ENCODE results near the gene PTPRU. TPM values are rescaled to one million over a fixed set of nuclear protein-coding genes. Genes with fewer than 3 reads are reported as not detected.

The PTPRU gene
- total RNA-seq, 1 donor from 2014 or later, result 37.3 TPM

DNA sequence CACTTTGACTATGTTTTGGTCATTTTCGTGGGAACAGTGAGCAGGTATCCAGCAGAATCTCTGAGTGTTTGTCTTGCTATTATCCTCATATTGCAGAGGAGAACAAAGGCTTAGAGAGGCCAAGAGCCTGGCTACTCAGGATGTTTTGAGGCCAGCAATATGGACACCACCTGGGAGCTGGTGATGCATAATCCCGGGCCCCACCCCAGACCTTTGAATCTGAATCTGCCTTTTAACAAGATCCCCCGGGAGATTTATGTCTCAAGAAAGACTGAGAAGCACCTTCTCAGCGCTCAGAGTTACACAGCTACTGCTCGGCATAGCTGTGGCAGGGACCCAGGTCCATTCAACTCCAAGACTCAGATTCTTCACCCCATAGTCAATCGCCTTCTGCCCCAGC lies 72.8 kb downstream of the PTPRU start:
- Histone ChIP-seq H3K27ac (no peak overlapping the region), H3K4me1 (no peaks in the 10 kb centered on the region), H3K27me3 (no peaks in the 10 kb centered on the region), H3K9me3 (no peaks in the 10 kb centered on the region), H3K4me3 (no peak overlapping the region), H3K36me3 (peaks cover 0 to 17% of the 10 kb centered on the region in 2 donors)
- TF ChIP-seq POLR2A (IDR thresholded peaks at IDR 0.05), result no peak
- TF ChIP-seq, protein P1, sequence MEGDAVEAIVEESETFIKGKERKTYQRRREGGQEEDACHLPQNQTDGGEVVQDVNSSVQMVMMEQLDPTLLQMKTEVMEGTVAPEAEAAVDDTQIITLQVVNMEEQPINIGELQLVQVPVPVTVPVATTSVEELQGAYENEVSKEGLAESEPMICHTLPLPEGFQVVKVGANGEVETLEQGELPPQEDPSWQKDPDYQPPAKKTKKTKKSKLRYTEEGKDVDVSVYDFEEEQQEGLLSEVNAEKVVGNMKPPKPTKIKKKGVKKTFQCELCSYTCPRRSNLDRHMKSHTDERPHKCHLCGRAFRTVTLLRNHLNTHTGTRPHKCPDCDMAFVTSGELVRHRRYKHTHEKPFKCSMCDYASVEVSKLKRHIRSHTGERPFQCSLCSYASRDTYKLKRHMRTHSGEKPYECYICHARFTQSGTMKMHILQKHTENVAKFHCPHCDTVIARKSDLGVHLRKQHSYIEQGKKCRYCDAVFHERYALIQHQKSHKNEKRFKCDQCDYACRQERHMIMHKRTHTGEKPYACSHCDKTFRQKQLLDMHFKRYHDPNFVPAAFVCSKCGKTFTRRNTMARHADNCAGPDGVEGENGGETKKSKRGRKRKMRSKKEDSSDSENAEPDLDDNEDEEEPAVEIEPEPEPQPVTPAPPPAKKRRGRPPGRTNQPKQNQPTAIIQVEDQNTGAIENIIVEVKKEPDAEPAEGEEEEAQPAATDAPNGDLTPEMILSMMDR (IDR thresholded peaks at IDR 0.05), result no peak
- TF ChIP-seq POLR2AphosphoS5 (IDR thresholded peaks at IDR 0.05; ENCODE audit: insufficient read depth in 1 of 2, low read depth in 1 of 2), result no peak
- DNase-seq (ENCODE audit: extremely low spot score in 2 of 2), result no peak
- intact Hi-C loops (cut with DNase I), result no loop called here

DNA sequence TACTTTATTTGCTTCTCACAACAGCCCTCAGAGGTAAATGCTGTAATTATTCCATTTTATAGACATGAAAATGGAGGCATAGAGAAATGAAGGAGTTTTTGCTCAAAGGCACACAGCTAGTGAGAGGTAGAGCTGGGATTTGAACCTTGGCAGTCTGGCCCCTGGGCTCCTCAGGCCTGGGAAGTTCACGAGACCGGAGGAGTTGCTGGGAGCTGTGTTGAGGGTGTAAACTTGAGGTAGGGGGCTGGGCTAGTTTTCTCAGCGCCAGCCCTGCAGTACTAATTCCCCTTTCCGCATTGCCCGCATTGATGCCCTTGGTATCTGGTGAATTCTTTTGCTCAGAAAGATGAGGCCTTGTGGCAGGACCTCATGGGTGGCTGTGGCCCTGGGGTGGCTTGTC lies 73.3 kb downstream of the PTPRU start:
- intact Hi-C loops (cut with DNase I), result no loop called here
- H3K4me1 ChIP-seq, result no peaks in the 10 kb centered on the region
- no peaks in the 10 kb centered on the region for H3K9me3 ChIP-seq
- peaks cover 0 to 16% of the 10 kb centered on the region in 2 donors for H3K36me3 ChIP-seq
- DNase-seq (ENCODE audit: extremely low spot score in 2 of 2), result no peak
- H3K27ac ChIP-seq, result no peak overlapping the region
- no peak overlapping the region for H3K4me3 ChIP-seq
- no peaks in the 10 kb centered on the region for H3K27me3 ChIP-seq
- TF ChIP-seq POLR2A (IDR thresholded peaks at IDR 0.05), result no peak
- TF ChIP-seq, protein P1 (IDR thresholded peaks at IDR 0.05), result no peak
- no peak for TF ChIP-seq POLR2AphosphoS5 (IDR thresholded peaks at IDR 0.05; ENCODE audit: insufficient read depth in 1 of 2, low read depth in 1 of 2)

DNA sequence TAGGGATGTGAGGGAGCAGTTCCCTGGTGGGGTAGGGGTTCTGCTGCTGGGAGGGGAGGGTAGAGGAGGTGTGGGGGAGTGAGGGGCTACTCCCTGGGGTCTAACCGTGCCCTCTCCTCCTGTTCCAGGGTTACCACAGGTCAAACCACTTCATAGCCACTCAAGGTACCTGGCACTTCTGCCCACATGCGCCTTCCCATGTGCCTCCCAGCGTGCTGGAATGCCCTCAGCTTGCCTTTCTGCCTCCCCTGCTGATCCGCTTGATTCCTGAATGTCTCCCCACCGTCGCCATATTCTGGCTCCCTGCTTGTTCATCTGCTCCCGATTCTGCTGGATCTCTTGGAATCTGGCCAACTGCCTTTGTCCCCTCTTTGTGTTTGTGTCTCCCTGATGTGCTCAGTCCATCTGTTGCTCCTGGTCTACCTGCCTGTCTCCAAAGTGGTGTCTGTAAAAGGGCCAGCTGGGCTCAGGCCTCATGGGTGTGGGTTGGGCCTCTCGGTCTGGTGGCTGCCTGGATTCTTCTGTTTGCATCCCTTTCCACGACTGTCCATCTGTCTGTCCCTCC lies 74.4 kb downstream of the PTPRU start:
- H3K9me3 ChIP-seq, result no peaks in the 10 kb centered on the region
- intact Hi-C loops (cut with DNase I), result no loop called here
- H3K36me3 ChIP-seq, result peaks cover 0 to 19% of the 10 kb centered on the region in 2 donors
- H3K4me3 ChIP-seq, result no peak overlapping the region
- DNase-seq (ENCODE audit: extremely low spot score in 2 of 2), result no peak
- H3K27me3 ChIP-seq, result no peaks in the 10 kb centered on the region
- H3K4me1 ChIP-seq, result no peaks in the 10 kb centered on the region
- no peak overlapping the region for H3K27ac ChIP-seq
- TF ChIP-seq POLR2A (IDR thresholded peaks at IDR 0.05) (no peak), POLR2AphosphoS5 (IDR thresholded peaks at IDR 0.05; ENCODE audit: insufficient read depth in 1 of 2, low read depth in 1 of 2) (no peak)
- TF ChIP-seq, protein P1 (IDR thresholded peaks at IDR 0.05), result no peak

DNA sequence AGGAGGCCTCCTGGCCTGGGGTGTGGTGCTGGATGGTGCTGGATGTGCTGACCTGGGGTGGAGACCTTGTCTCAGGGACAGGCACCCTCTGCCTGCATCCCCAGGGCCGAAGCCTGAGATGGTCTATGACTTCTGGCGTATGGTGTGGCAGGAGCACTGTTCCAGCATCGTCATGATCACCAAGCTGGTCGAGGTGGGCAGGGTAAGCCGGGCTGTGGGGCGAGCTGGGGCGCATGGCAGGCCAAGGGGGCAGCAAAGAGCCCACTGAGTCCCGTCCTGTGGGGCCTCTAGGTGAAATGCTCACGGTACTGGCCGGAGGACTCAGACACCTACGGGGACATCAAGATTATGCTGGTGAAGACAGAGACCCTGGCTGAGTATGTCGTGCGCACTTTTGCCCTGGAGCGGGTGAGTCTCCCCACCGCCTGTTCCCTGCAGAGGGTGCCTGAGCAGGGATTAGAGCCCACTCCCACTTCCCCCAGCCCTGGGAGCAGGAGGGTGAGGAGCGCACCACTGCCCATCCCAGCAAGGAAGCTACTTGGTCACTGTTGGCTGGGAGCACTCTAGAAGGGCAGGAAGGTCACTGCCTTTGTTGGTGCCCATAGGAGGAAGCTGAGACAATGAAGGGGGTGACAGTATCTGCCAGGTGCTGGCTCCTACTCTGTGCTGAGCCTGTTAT lies 75.2 kb downstream of the PTPRU start:
- H3K4me1 ChIP-seq, result no peaks in the 10 kb centered on the region
- H3K36me3 ChIP-seq, result peaks cover 0 to 23% of the 10 kb centered on the region in 2 donors
- no peak overlapping the region for H3K27ac ChIP-seq
- DNase-seq (ENCODE audit: extremely low spot score in 2 of 2), result no peak
- no peaks in the 10 kb centered on the region for H3K27me3 ChIP-seq
- intact Hi-C loops (cut with DNase I), result no loop called here
- no peak overlapping the region for H3K4me3 ChIP-seq
- no peaks in the 10 kb centered on the region for H3K9me3 ChIP-seq
- TF ChIP-seq, protein P1 (IDR thresholded peaks at IDR 0.05), result no peak
- TF ChIP-seq POLR2AphosphoS5 (IDR thresholded peaks at IDR 0.05; ENCODE audit: insufficient read depth in 1 of 2, low read depth in 1 of 2) (no peak), POLR2A (IDR thresholded peaks at IDR 0.05) (no peak)

Measured in vagina (tissue), 2 donors.